HEK293T (cell line): ENCODE results near the gene MAP2K3.

Source experiments
- CTCF ChIA-PET: fragments of 350-600 bp; formaldehyde crosslinking; extraction: SDS; loops from one replicate; lab custom pipeline; 2021; ENCODE audit warnings: antibody characterized with exemption, inconsistent platforms; lab: Yijun Ruan, JAX
- POLR2A ChIA-PET: fragments of 350-600 bp; formaldehyde crosslinking; extraction: SDS; loops from one replicate; lab custom pipeline; 2020; ENCODE audit warnings: antibody characterized with exemption, inconsistent platforms; lab: Yijun Ruan, JAX
- DNase-seq: peaks from one replicate; pipeline ENCODE4 v3.0.0; 2012; ENCODE audit warnings: mixed read lengths; ENCODE audit errors: extremely low spot score
- ARNT ChIP-seq: fragments of 450-650 bp; IDR thresholded peaks from 2 replicates; pipeline ENCODE4 v1.6.1; 2017; ENCODE audit warnings: mild to moderate bottlenecking
- BHLHE40 ChIP-seq: fragments of 450-650 bp; IDR thresholded peaks from 2 replicates; pipeline ENCODE4 v1.6.1; 2016; ENCODE audit warnings: mild to moderate bottlenecking, moderate library complexity, borderline replicate concordance
- CTBP1 ChIP-seq: fragments of 450-650 bp; IDR thresholded peaks from 2 replicates; pipeline ENCODE4 v1.6.1; 2016; ENCODE audit warnings: borderline replicate concordance
- ELF4 ChIP-seq: fragments of 450-650 bp; IDR thresholded peaks from 2 replicates; pipeline ENCODE4 v1.6.1; 2017; ENCODE audit warnings: antibody characterized with exemption
- FOXA1 ChIP-seq: fragments of 450-650 bp; IDR thresholded peaks from 2 replicates; pipeline ENCODE4 v1.6.1; 2016; ENCODE audit warnings: mild to moderate bottlenecking
- FOXK2 ChIP-seq: fragments of 450-650 bp; IDR thresholded peaks from 2 replicates; pipeline ENCODE4 v1.6.1; 2016; ENCODE audit warnings: mild to moderate bottlenecking
- FOXM1 ChIP-seq: fragments of 450-650 bp; IDR thresholded peaks from 2 replicates; pipeline ENCODE4 v1.6.1; 2017; ENCODE audit warnings: mild to moderate bottlenecking, borderline replicate concordance
- HDGF ChIP-seq: fragments of 450-650 bp; IDR thresholded peaks from 2 replicates; pipeline ENCODE4 v1.6.1; 2017; ENCODE audit warnings: antibody characterized with exemption, borderline replicate concordance
- L3MBTL2 ChIP-seq: fragments of 450-650 bp; conservative IDR thresholded peaks from 2 replicates; pipeline ENCODE4 v1.6.1; 2016; ENCODE audit warnings: mild to moderate bottlenecking
- NFRKB ChIP-seq: fragments of 450-650 bp; IDR thresholded peaks from 2 replicates; pipeline ENCODE4 v1.6.1; 2016; ENCODE audit warnings: mild to moderate bottlenecking, moderate library complexity
- SP1 ChIP-seq: fragments of 450-650 bp; IDR thresholded peaks from 2 replicates; pipeline ENCODE4 v1.6.1; 2017
- SUZ12 ChIP-seq: fragments of 450-650 bp; IDR thresholded peaks from 2 replicates; pipeline ENCODE4 v1.6.1; 2016; ENCODE audit warnings: mild to moderate bottlenecking
- TARDBP ChIP-seq: fragments of 450-650 bp; IDR thresholded peaks from 2 replicates; pipeline ENCODE4 v1.6.1; 2016
- ZNF384 ChIP-seq: fragments of 450-650 bp; IDR thresholded peaks from 2 replicates; pipeline ENCODE4 v1.6.1; 2016
- TF ChIP-seq, protein P1 (sequence below): fragments of 450-650 bp; IDR thresholded peaks from 2 replicates; pipeline ENCODE4 v1.6.1; 2016

MAP2K3 gene

DNA sequence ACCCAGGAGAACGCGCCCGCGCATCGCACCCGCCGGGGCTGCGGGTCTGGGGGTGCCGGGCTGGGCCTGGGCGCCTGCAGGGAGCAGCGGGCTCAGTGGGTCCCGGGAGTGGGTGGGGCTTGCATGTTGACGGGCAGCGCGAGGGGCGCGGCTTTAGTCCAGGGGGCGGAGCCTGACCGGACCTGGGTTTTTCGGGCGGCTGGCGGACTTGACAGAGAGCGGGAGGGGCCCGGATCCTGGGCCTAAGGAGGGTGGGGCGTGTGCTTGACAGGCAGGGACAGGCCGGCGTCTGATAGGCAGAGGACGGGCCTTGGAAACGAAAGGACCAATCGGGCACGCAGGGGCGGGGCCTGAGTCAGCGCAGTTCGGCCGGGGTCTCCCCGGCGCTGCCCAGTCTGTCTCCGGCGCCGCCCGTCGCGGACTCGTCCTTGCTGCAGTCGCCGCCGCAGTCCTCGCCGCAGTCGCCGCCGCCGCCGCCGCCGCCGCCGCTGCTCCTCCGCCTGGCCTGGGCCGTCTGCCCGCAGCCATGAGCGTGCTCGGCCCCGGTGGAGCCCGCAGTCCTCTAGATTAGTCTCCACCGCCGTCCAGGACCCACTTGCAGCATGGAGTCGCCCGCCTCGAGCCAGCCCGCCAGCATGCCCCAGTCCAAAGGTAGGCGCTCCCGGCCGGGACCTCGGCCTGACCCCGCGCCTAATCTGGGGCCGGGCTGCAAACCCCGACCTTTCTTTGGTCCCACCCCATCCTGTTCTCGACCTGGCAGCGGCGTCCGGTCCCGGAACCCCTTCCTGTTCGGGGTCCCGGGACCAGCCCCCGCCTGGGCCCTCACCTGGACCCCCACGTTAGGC, at the start of gene MAP2K3:
MAP2K3 (plus strand) TSS at position 393 of the 845 bp plus-strand sequence; CDS start at position 603, 210 bp downstream.
- POLR2A ChIA-PET = interaction anchor here (0.7 to 2.8 kb wide), 4 partner anchors 9 to 241 kb away, joined by 4 to 20 read pairs (median 4); partner anchors contain the start of gene USP22
- TF ChIP-seq SP1 (no peak), HDGF (peak; percentile 98; the same call in 1 of the 2 replicates), ELF4 (no peak), FOXK2 (no peak), L3MBTL2 (peak; percentile 26; the same call in 1 of the 2 replicates)
- TF ChIP-seq, protein P1, sequence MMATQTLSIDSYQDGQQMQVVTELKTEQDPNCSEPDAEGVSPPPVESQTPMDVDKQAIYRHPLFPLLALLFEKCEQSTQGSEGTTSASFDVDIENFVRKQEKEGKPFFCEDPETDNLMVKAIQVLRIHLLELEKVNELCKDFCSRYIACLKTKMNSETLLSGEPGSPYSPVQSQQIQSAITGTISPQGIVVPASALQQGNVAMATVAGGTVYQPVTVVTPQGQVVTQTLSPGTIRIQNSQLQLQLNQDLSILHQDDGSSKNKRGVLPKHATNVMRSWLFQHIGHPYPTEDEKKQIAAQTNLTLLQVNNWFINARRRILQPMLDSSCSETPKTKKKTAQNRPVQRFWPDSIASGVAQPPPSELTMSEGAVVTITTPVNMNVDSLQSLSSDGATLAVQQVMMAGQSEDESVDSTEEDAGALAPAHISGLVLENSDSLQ = peak; percentile 99
- CTCF ChIA-PET = interaction anchor here (0.9 kb wide), 1 partner anchor 8 kb away, joined by 3 read pairs; no protein-coding TSS in a partner anchor
- peak; percentile 98 for DNase-seq

DNA sequence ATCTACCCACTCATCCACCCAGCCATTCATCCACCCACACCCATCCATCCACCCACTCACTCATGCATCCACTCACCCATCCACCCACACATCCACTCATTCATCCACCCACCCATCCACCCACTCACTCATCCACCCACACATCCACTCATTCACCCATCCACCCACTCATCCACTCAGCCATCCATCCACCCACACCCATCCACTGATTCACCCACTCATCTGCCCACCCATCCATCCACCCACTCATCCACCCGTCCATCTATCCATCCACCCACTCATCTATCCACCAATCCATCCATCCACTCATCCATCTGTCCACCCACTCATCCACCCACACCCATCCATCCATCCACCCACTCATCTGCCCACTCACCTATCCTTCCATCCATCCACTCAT, 48.6 kb upstream of the MAP2K3 start:
- TF ChIP-seq TARDBP (peak; percentile 66; the same call in 1 of the 2 replicates), FOXK2 (no peak)
- CTCF ChIA-PET = no interaction called here
- DNase-seq = no peak
- POLR2A ChIA-PET = no interaction called here

DNA sequence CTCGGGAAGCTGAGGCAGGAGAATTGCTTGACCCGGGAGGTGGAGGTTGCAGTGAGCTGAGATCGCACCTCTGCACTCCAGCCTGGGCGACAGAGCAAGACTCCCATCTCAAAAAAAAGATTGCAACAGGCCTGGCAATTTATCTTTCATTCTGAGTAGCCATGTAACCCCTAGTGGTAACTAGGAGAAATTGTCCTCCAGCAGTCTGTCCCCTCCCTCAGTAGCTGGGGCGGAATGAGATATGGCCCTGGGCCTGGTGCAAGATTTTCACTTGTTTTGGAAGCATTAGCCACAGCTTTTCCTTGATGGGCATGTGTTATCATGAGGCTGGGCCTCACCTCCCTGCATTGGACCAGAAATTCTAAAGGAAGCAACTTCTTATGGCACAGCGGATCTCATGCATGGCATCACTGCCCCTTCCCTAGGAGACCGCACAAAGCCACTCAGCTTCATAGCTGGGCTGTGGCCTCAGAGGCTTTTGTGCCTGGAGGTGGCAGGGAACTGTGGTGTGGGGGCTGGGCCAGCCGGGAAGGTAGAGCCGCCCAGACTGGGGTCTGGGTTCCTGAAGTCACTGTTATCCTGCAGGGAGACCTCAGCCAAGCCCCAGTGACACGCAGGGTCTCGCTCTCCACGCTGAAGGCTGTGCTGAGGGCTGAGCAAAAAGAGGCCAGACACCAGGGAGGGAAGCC, 44.7 kb upstream of the MAP2K3 start:
- TF ChIP-seq, protein P1 = 0 out of 2 replicates have a peak, but pooled peaks have one; percentile 12
- no peak for TF ChIP-seq TARDBP
- POLR2A ChIA-PET = interaction anchor here (1.2 kb wide), 1 partner anchor 141 kb away, joined by 3 read pairs; no protein-coding TSS in a partner anchor
- DNase-seq = peak; percentile 64
- CTCF ChIA-PET = interaction anchor here (0.6 to 1.0 kb wide), 5 partner anchors 9 to 27 kb away, joined by 3 to 6 read pairs (median 3); no protein-coding TSS in a partner anchor

DNA sequence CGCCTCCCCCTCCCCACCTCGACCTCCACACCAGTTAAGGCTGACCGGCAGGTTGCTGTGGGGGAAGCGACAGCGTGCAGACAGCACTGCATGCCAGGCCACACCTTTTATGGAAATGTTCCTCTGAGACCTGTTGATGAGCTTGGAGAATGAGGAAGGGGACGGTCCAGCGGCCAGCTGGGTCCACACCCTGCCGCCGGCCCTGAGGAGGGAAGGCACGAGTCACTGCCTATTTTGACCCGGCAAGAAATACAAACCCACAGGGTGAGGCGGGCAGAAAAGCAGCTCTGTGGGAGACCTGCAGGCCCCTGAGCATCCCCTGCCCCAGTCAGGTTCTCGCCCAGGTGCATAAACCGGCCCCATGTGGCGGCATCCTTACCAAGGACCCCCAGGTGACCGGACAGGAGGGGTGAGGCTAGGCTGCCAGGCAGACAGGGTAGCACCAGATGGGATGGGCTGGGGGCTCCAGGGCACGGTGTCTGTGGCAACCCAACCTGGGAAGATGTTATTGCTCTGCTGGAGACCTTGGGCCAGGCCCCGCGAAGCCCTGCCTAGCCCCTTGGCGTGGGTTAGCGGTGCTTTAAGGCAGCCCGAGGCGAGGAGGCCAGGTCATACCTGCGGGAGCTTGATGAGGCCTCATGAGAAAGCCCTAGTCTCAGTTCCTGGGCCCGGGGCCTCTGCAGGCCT, 44.0 kb upstream of the MAP2K3 start:
- TF ChIP-seq, protein P1 = no peak
- TF ChIP-seq TARDBP (no peak), ZNF384 (no peak), FOXA1 (no peak), SUZ12 (no peak), SP1 (no peak), ELF4 (no peak), FOXM1 (no peak), HDGF (no peak), ARNT (no peak), CTBP1 (no peak), L3MBTL2 (no peak)
- POLR2A ChIA-PET = interaction anchor here (1.2 kb wide), 2 partner anchors 10 to 141 kb away, joined by 3 read pairs; no protein-coding TSS in a partner anchor
- CTCF ChIA-PET = interaction anchor here (0.5 to 1.0 kb wide), 7 partner anchors 9 to 1192 kb away, joined by 3 to 6 read pairs (median 3); no protein-coding TSS in a partner anchor
- no peak for DNase-seq

DNA sequence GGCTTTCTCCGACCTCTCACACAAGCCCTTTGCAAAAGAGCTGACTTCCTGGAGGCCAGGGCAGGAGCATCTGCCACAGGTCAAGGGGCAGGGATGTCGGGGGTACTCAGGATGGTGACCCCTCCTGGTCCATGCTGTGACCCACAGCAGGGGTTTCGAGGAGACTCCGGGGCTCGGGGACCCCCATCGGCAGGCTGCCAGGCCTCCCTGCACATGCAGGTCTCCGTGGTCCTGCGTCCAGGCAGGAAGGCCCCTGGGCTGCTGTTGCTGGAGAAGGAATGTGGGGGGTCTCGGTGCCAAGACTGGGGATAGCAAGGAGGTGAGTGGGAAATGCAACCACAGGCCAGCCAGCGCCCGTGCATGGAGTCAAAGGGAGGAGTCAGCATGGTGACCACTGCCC, 42.9 kb upstream of the MAP2K3 start:
- DNase-seq = no peak
- no peak for TF ChIP-seq L3MBTL2
- TF ChIP-seq CTBP1 = no peak
- no peak for TF ChIP-seq FOXA1
- TF ChIP-seq ARNT = no peak
- no peak for TF ChIP-seq HDGF
- no peak for TF ChIP-seq FOXK2
- TF ChIP-seq SP1 = no peak
- TF ChIP-seq ELF4 = no peak
- TF ChIP-seq BHLHE40 = no peak
- TF ChIP-seq SUZ12 = no peak
- TF ChIP-seq, protein P1 = no peak
- no peak for TF ChIP-seq NFRKB
- ChIA-PET CTCF (interaction anchor here (0.7 kb wide), 1 partner anchor 181 kb away, joined by 3 read pairs; no protein-coding TSS in a partner anchor), POLR2A (interaction anchor here (1.2 kb wide), 1 partner anchor 9 kb away, joined by 3 read pairs; no protein-coding TSS in a partner anchor)
